Measurements from ENCODE around the gene ITFG1.
"Not testable (repeated sequence)": the region's sequence is repeated elsewhere in the genome, so short reads cannot be mapped to it uniquely, and the experiment has no call there.

Gene ITFG1

DNA sequence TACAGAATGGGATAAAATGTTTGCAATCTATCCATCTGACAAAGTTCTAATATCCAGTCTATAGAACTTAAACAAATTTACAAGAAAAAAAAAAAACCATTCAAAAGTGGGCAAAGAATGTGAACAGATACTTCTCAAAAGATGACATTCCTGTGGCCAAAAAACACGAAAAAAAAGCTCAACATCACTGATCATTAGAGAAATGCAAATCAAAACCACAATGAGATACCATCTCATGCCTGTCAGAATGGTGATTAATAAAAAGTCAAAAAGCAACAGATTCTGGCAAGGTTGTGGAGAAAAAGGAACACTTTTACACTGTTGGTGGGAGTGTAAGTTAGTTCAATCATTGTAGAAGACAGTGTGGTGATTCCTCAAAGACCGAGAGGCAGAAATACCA lies 26.6 kb downstream of the ITFG1 start:
- not testable (repeated sequence) for H3K27me3 ChIP-seq (ENCODE audit: control insufficient read depth in 1 of 2, insufficient read depth in 2 of 2, low read length in 2 of 2); H3K4me3 ChIP-seq (ENCODE audit: low read depth in 1 of 2, low read length in 2 of 2); H3K27ac ChIP-seq (ENCODE audit: low read depth, low read length); H3K4me1 ChIP-seq (ENCODE audit: control insufficient read depth in 1 of 2, insufficient read depth in 2 of 2, low read length in 2 of 2); H3K36me3 ChIP-seq (ENCODE audit: control insufficient read depth in 1 of 2, insufficient read depth in 2 of 2, low read length in 2 of 2); H3K9me3 ChIP-seq (ENCODE audit: control insufficient read depth in 1 of 2, low read length in 2 of 2); H3K9ac ChIP-seq (ENCODE audit: low read depth in 1 of 2, low read length in 2 of 2)

DNA sequence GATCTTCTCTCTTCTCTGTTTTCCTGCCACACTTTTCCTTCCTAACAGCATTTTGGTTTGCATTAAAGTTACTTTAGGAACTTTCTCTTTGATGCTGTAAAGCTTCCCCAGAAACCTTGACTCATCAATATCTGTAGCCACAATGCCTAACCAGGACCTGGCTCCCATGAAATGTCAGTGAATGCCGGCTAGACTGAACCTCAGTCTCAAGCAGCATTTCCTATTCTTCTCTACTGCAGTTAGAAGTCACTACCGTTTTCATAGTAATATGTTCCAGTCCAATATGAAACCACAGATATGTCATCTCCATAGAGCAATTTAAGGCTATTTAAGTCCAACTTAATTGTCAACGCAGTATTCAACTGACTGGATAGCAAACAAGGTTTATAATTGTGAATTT lies 28.9 kb downstream of the ITFG1 start:
- no peaks in the 10 kb centered on the region for H3K4me1 ChIP-seq (ENCODE audit: control insufficient read depth in 1 of 2, insufficient read depth in 2 of 2, low read length in 2 of 2)
- H3K4me3 ChIP-seq (ENCODE audit: low read depth in 1 of 2, low read length in 2 of 2): no peak overlapping the region
- H3K9me3 ChIP-seq (ENCODE audit: control insufficient read depth in 1 of 2, low read length in 2 of 2): no peaks in the 10 kb centered on the region
- peaks cover 0 to 14% of the 10 kb centered on the region in 2 donors for H3K36me3 ChIP-seq (ENCODE audit: control insufficient read depth in 1 of 2, insufficient read depth in 2 of 2, low read length in 2 of 2)
- no peaks in the 10 kb centered on the region for H3K27me3 ChIP-seq (ENCODE audit: control insufficient read depth in 1 of 2, insufficient read depth in 2 of 2, low read length in 2 of 2)
- H3K9ac ChIP-seq (ENCODE audit: low read depth in 1 of 2, low read length in 2 of 2): no peak overlapping the region
- H3K27ac ChIP-seq (ENCODE audit: low read depth, low read length): no peak overlapping the region

DNA sequence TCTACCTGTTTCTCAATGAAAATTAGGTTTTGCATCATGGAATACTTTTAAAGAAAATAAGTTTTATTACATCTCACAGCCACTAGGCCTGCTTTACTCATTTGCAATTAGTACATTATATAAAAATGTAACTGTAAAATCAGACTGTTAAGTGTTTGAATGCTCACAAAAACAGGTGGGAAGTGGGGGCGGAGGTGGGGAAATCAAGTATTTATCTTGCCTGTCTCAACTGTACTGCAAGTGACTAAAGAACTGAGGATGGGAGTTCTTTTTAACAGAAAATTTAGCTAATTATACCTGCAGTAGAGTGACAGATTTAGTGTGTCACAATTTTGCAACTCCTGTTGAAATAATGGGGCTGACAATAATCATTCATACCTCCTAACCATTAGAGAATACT lies 34.1 kb downstream of the ITFG1 start:
- H3K27ac ChIP-seq (ENCODE audit: low read depth, low read length): no peak overlapping the region
- H3K27me3 ChIP-seq (ENCODE audit: control insufficient read depth in 1 of 2, insufficient read depth in 2 of 2, low read length in 2 of 2): no peaks in the 10 kb centered on the region
- no peak overlapping the region for H3K9ac ChIP-seq (ENCODE audit: low read depth in 1 of 2, low read length in 2 of 2)
- peaks cover 5 to 25% of the 10 kb centered on the region in 2 donors for H3K36me3 ChIP-seq (ENCODE audit: control insufficient read depth in 1 of 2, insufficient read depth in 2 of 2, low read length in 2 of 2)
- H3K4me1 ChIP-seq (ENCODE audit: control insufficient read depth in 1 of 2, insufficient read depth in 2 of 2, low read length in 2 of 2): no peaks in the 10 kb centered on the region
- no peaks in the 10 kb centered on the region for H3K9me3 ChIP-seq (ENCODE audit: control insufficient read depth in 1 of 2, low read length in 2 of 2)
- H3K4me3 ChIP-seq (ENCODE audit: low read depth in 1 of 2, low read length in 2 of 2): no peak overlapping the region

DNA sequence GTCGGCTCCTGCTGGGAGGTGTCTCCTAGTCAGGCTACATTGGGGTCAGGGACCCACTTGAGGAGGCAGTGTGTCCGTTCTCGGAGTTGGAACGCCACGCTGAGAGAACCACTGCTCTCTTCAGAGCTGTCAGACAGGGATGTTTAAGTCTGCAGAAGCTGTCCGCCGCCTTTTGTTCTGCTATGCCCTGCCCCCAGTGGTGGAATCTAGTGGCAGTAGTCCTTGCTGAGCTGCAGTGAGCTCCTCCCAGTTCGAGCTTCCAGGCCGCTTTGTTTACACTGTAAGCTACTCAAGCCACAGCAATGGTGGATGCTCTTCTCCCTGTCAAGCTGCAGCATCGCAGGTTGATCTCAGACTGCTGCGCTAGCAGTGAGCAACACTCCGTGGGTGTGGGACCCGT lies 36.0 kb downstream of the ITFG1 start:
- Histone ChIP-seq H3K9ac (ENCODE audit: low read depth in 1 of 2, low read length in 2 of 2) (no peak overlapping the region), H3K9me3 (ENCODE audit: control insufficient read depth in 1 of 2, low read length in 2 of 2) (no peaks in the 10 kb centered on the region), H3K27ac (ENCODE audit: low read depth, low read length) (no peak overlapping the region), H3K4me1 (ENCODE audit: control insufficient read depth in 1 of 2, insufficient read depth in 2 of 2, low read length in 2 of 2) (no peaks in the 10 kb centered on the region), H3K4me3 (ENCODE audit: low read depth in 1 of 2, low read length in 2 of 2) (no peak overlapping the region), H3K36me3 (ENCODE audit: control insufficient read depth in 1 of 2, insufficient read depth in 2 of 2, low read length in 2 of 2) (peaks cover 5 to 31% of the 10 kb centered on the region in 2 donors), H3K27me3 (ENCODE audit: control insufficient read depth in 1 of 2, insufficient read depth in 2 of 2, low read length in 2 of 2) (no peaks in the 10 kb centered on the region)

DNA sequence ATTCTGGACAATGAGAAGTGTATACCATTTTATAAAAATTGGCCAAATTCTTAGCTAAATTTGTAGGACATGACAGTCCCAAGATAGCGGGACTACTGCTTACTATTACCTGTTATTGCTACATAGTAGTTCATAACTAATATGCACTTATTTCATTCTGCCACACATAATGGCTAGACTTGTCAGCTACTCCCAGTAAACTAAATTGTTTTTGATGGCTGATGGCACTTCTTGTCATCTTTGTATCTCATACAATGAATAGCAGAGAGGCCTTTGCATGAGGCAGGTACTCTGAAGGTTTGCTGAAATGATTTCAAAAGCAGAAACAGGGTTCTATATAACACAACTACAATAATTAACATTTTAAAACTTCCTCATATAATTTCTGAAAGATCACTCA lies 44.0 kb downstream of the ITFG1 start:
- Histone ChIP-seq H3K27me3 (ENCODE audit: control insufficient read depth in 1 of 2, insufficient read depth in 2 of 2, low read length in 2 of 2) (no peaks in the 10 kb centered on the region), H3K27ac (ENCODE audit: low read depth, low read length) (no peak overlapping the region), H3K4me3 (ENCODE audit: low read depth in 1 of 2, low read length in 2 of 2) (no peak overlapping the region), H3K36me3 (ENCODE audit: control insufficient read depth in 1 of 2, insufficient read depth in 2 of 2, low read length in 2 of 2) (peaks cover 0 to 6% of the 10 kb centered on the region in 2 donors), H3K4me1 (ENCODE audit: control insufficient read depth in 1 of 2, insufficient read depth in 2 of 2, low read length in 2 of 2) (no peaks in the 10 kb centered on the region), H3K9me3 (ENCODE audit: control insufficient read depth in 1 of 2, low read length in 2 of 2) (no peaks in the 10 kb centered on the region), H3K9ac (ENCODE audit: low read depth in 1 of 2, low read length in 2 of 2) (no peak overlapping the region)

DNA sequence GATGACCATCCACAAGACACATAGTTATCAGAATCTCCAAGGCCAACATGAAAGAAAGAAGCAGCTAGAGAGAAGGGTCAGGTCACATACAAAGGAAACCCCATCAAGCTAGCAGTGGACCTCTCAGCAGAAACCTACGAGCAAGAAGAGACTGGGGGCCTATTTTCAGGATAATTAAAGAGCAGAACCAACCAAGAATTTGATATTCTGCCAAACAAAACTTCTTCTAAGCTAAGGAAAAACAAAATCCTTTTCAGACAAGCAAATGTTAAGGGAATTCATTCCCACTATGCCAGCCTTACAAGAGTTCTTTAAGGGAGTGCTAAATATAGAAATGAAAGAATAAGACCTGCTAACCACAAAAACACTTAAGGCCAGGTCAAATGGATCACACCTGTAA lies 47.8 kb downstream of the ITFG1 start:
- no peaks in the 10 kb centered on the region for H3K9me3 ChIP-seq (ENCODE audit: control insufficient read depth in 1 of 2, low read length in 2 of 2)
- H3K27ac ChIP-seq (ENCODE audit: low read depth, low read length): no peak overlapping the region
- H3K4me1 ChIP-seq (ENCODE audit: control insufficient read depth in 1 of 2, insufficient read depth in 2 of 2, low read length in 2 of 2): no peaks in the 10 kb centered on the region

DNA sequence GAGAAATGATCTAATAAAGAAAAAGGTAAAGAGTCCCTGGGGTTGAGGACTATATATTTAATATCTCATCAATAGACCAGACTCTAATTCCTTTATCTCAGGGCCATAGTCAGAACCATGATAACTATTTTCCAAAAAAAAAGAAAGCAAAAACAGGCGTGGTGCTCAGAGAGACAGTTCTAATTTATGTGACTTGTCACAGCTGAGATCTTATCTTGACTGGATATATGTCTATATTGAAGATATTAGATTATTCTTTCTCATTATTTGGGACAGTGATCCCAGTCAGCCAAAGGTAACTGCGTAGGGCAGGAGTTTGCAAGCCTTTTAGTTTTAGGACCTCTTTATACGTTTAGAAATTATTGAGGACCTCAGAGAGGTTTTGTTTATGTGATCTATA lies 52.4 kb downstream of the ITFG1 start:
- Histone ChIP-seq H3K9ac (ENCODE audit: low read depth in 1 of 2, low read length in 2 of 2) (no peak overlapping the region), H3K27ac (ENCODE audit: low read depth, low read length) (no peak overlapping the region), H3K9me3 (ENCODE audit: control insufficient read depth in 1 of 2, low read length in 2 of 2) (no peaks in the 10 kb centered on the region), H3K27me3 (ENCODE audit: control insufficient read depth in 1 of 2, insufficient read depth in 2 of 2, low read length in 2 of 2) (no peaks in the 10 kb centered on the region), H3K4me3 (ENCODE audit: low read depth in 1 of 2, low read length in 2 of 2) (no peak overlapping the region), H3K36me3 (ENCODE audit: control insufficient read depth in 1 of 2, insufficient read depth in 2 of 2, low read length in 2 of 2) (no peaks in the 10 kb centered on the region), H3K4me1 (ENCODE audit: control insufficient read depth in 1 of 2, insufficient read depth in 2 of 2, low read length in 2 of 2) (no peaks in the 10 kb centered on the region)

More for the DNA sequence above, 47.8 kb downstream of the ITFG1 start:
- Histone ChIP-seq H3K4me3 (ENCODE audit: low read depth in 1 of 2, low read length in 2 of 2) (no peak overlapping the region), H3K9ac (ENCODE audit: low read depth in 1 of 2, low read length in 2 of 2) (no peak overlapping the region), H3K27me3 (ENCODE audit: control insufficient read depth in 1 of 2, insufficient read depth in 2 of 2, low read length in 2 of 2) (no peaks in the 10 kb centered on the region), H3K36me3 (ENCODE audit: control insufficient read depth in 1 of 2, insufficient read depth in 2 of 2, low read length in 2 of 2) (no peaks in the 10 kb centered on the region)

DNA sequence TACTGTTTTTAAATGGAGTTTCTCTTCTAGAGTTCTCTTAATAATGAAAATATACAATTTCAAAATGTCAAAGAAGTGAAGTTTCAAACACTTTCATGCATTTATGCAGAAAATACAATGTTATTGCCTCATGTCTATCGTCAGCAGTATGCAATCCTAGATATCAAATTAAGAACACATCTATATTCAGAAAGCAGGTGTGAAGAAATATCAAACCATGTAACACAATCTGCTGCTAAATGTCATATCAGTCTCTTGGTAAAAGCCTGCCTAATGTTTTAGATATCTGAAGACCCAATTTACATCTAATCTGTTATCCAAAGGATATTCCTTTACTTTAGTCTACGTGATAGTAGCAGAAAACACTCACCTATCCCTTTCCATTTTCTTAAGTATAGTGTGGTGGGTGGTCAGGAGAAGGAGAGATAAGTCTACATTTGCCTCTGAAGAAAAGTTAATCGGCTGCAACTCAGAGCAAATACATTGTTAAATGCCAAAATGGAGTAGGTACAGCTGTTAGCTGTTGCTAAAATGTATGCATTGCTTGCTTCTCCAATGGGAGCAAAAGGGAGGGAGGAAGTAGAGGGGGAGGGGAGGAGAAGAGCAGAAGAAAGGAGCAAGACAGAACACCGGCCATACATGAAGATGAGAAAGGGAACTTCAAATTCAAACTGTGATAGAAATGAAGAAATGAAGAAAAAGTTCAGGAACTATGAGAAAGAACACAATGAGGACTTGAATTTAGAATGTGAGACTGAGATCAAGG lies 64.9 kb downstream of the ITFG1 start:
- H3K9me3 ChIP-seq (ENCODE audit: control insufficient read depth in 1 of 2, low read length in 2 of 2): no peaks in the 10 kb centered on the region
- no peaks in the 10 kb centered on the region for H3K27me3 ChIP-seq (ENCODE audit: control insufficient read depth in 1 of 2, insufficient read depth in 2 of 2, low read length in 2 of 2)
- H3K27ac ChIP-seq (ENCODE audit: low read depth, low read length): no peak overlapping the region
- no peaks in the 10 kb centered on the region for H3K4me1 ChIP-seq (ENCODE audit: control insufficient read depth in 1 of 2, insufficient read depth in 2 of 2, low read length in 2 of 2)
- H3K36me3 ChIP-seq (ENCODE audit: control insufficient read depth in 1 of 2, insufficient read depth in 2 of 2, low read length in 2 of 2): peaks cover 0 to 9% of the 10 kb centered on the region in 2 donors
- H3K4me3 ChIP-seq (ENCODE audit: low read depth in 1 of 2, low read length in 2 of 2): no peak overlapping the region
- no peak overlapping the region for H3K9ac ChIP-seq (ENCODE audit: low read depth in 1 of 2, low read length in 2 of 2)

DNA sequence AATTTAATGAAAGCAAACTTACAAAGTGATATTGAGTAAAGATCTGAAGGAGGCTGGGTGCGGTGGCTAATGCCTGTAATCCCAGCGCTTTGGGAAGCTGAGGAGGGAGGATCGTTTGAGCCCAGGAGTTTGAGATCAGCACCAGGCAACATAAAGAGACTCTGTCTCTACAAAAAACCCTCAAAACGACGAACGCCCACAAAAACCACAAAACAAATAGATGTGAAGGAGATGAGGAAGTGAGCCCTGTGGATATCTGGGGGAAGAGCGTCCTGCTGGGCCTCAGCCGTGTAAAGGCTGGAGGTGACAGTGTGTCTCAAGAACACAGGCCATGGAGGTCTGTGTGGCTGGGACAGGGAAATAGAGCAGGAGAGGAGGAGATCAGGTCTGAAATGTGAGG lies 68.8 kb downstream of the ITFG1 start:
- no peak overlapping the region for H3K27ac ChIP-seq (ENCODE audit: low read depth, low read length)
- no peaks in the 10 kb centered on the region for H3K4me1 ChIP-seq (ENCODE audit: control insufficient read depth in 1 of 2, insufficient read depth in 2 of 2, low read length in 2 of 2)
- peaks cover 0 to 8% of the 10 kb centered on the region in 2 donors for H3K36me3 ChIP-seq (ENCODE audit: control insufficient read depth in 1 of 2, insufficient read depth in 2 of 2, low read length in 2 of 2)
- H3K4me3 ChIP-seq (ENCODE audit: low read depth in 1 of 2, low read length in 2 of 2): no peak overlapping the region
- H3K9ac ChIP-seq (ENCODE audit: low read depth in 1 of 2, low read length in 2 of 2): no peak overlapping the region
- no peaks in the 10 kb centered on the region for H3K27me3 ChIP-seq (ENCODE audit: control insufficient read depth in 1 of 2, insufficient read depth in 2 of 2, low read length in 2 of 2)
- H3K9me3 ChIP-seq (ENCODE audit: control insufficient read depth in 1 of 2, low read length in 2 of 2): no peaks in the 10 kb centered on the region

DNA sequence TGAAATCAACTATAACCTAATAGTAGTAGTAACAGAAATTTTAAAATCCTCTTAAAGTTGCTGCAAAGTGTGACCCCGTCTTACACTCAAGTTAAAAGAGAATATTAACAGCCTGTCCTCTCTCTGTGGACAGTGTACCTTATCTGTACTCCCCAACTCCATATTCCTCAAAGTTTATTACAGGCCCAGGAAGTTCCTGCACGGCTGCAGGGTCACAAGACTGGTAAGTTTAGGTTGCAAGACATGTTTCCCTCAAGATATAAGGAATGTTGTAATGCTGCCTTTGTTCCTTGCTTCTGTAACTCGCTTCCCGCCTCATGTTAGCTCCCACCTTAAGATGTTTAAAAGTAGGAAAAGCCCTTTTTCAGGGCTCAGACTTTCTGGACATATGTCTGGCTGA lies 72.2 kb downstream of the ITFG1 start:
- Histone ChIP-seq H3K4me1 (ENCODE audit: control insufficient read depth in 1 of 2, insufficient read depth in 2 of 2, low read length in 2 of 2) (no peaks in the 10 kb centered on the region), H3K27ac (ENCODE audit: low read depth, low read length) (no peak overlapping the region), H3K27me3 (ENCODE audit: control insufficient read depth in 1 of 2, insufficient read depth in 2 of 2, low read length in 2 of 2) (no peaks in the 10 kb centered on the region), H3K9ac (ENCODE audit: low read depth in 1 of 2, low read length in 2 of 2) (no peak overlapping the region), H3K9me3 (ENCODE audit: control insufficient read depth in 1 of 2, low read length in 2 of 2) (no peaks in the 10 kb centered on the region), H3K36me3 (ENCODE audit: control insufficient read depth in 1 of 2, insufficient read depth in 2 of 2, low read length in 2 of 2) (no peaks in the 10 kb centered on the region), H3K4me3 (ENCODE audit: low read depth in 1 of 2, low read length in 2 of 2) (no peak overlapping the region)

Measured in duodenal mucosa (tissue), 2 donors.